HepG2 (cell line): ENCODE measurements around the gene MEIOB. TPM values are rescaled to one million over a fixed set of nuclear protein-coding genes. Genes with fewer than 3 reads are reported as not detected.

Source experiments
- BCL3 ChIP-seq: sonication (generic); formaldehyde crosslinking; IDR thresholded peaks from 2 replicates; pipeline ENCODE4 v1.5.1; 2020; ENCODE audit warnings: mild to moderate bottlenecking, missing genetic modification reagents, moderate library complexity
- DR1 ChIP-seq: sonication (generic); formaldehyde crosslinking; IDR thresholded peaks from 2 replicates; pipeline ENCODE4 v1.8.0; 2021; ENCODE audit warnings: mild to moderate bottlenecking, missing genetic modification reagents, inconsistent platforms
- IRX3 ChIP-seq: sonication (generic); formaldehyde crosslinking; IDR thresholded peaks from 2 replicates; pipeline ENCODE4 v1.8.1; 2023; ENCODE audit warnings: mild to moderate bottlenecking, low read depth, missing genetic modification reagents, borderline replicate concordance
- MED13 ChIP-seq: sonication (generic); formaldehyde crosslinking; IDR thresholded peaks from 2 replicates; pipeline ENCODE4 v1.5.0; 2020; ENCODE audit warnings: missing genetic modification reagents
- PHB2 ChIP-seq: fragments of 450-650 bp; IDR thresholded peaks from 2 replicates; pipeline ENCODE4 v1.6.1; 2018; ENCODE audit not compliant: partially characterized antibody
- RBM22 ChIP-seq: fragments of 200-400 bp; formaldehyde crosslinking; optimal IDR thresholded peaks from 2 replicates; pipeline ENCODE3; 2017; ENCODE audit warnings: mild to moderate bottlenecking, low read length, moderate library complexity
- SNAPC2 ChIP-seq: sonication (generic); formaldehyde crosslinking; IDR thresholded peaks from 2 replicates; pipeline ENCODE4 v1.8.1; 2022; ENCODE audit warnings: mild to moderate bottlenecking, missing genetic modification reagents
- SPEN ChIP-seq: sonication (generic); formaldehyde crosslinking; IDR thresholded peaks from 2 replicates; pipeline ENCODE4 v1.5.1; 2020; ENCODE audit warnings: low read depth, mild to moderate bottlenecking, missing genetic modification reagents
- ZBED4 ChIP-seq: sonication (generic); formaldehyde crosslinking; IDR thresholded peaks from 2 replicates; pipeline ENCODE4 v1.4.0; 2020; ENCODE audit warnings: missing genetic modification reagents, borderline replicate concordance
- ZBTB14 ChIP-seq: sonication (generic); formaldehyde crosslinking; IDR thresholded peaks from 2 replicates; pipeline ENCODE4 v1.4.0; 2020; ENCODE audit warnings: missing genetic modification reagents
- ZBTB7A ChIP-seq: sonication (generic); formaldehyde crosslinking; IDR thresholded peaks from 2 replicates; pipeline ENCODE4 v1.8.0; 2022; ENCODE audit warnings: mild to moderate bottlenecking, missing genetic modification reagents
- ZNF280D ChIP-seq: sonication (generic); formaldehyde crosslinking; IDR thresholded peaks from 2 replicates; pipeline ENCODE4 v1.5.1; 2020; ENCODE audit warnings: mild to moderate bottlenecking, missing genetic modification reagents
- ZNF296 ChIP-seq: sonication (generic); formaldehyde crosslinking; conservative IDR thresholded peaks from 2 replicates; pipeline ENCODE4 v1.5.0; 2020; ENCODE audit warnings: mild to moderate bottlenecking, missing genetic modification reagents
- ZNF317 ChIP-seq: sonication (generic); formaldehyde crosslinking; IDR thresholded peaks from 2 replicates; pipeline ENCODE4 v1.5.0; 2020; ENCODE audit warnings: mild to moderate bottlenecking, missing genetic modification reagents
- ZNF383 ChIP-seq: sonication (generic); formaldehyde crosslinking; IDR thresholded peaks from 2 replicates; pipeline ENCODE4 v1.4.0; 2020; ENCODE audit warnings: missing genetic modification reagents, mild to moderate bottlenecking, borderline replicate concordance
- ZNF574 ChIP-seq: sonication (generic); formaldehyde crosslinking; IDR thresholded peaks from 2 replicates; pipeline ENCODE4 v1.4.0; 2020; ENCODE audit warnings: missing genetic modification reagents
- ZNF746 ChIP-seq: sonication (generic); formaldehyde crosslinking; IDR thresholded peaks from 2 replicates; pipeline ENCODE4 v1.8.0; 2022; ENCODE audit warnings: mild to moderate bottlenecking, missing genetic modification reagents
- polyA plus RNA-seq, 8 experiments: library from polyadenylated mRNA; depleted of rRNA in 3 of 8; stranded (reverse) in 7 of 8; unstranded in 1 of 8; fragments of >200 nt; fragmentation: Illumina TruSeq in 4 of 8; extraction: Trizol in 4 of 8; gene quantifications; 2 replicates each; pipeline versions ENCODE4 v1.2.1 to v1.2.3, GENCODE V29; 2011 to 2016; ENCODE audit warnings: low read depth in 4 of 8, missing spikeins in 1 of 8, mixed read lengths in 1 of 8; ENCODE audit not compliant: insufficient read depth in 1 of 8
- total RNA-seq, 5 experiments: library from RNA; depleted of rRNA; stranded (reverse); fragments of >200 nt; fragmentation: Illumina TruSeq; extraction: Trizol; gene quantifications; 2 replicates each; pipeline ENCODE4 v1.2.3, GENCODE V29; 2016; ENCODE audit warnings: low read depth in 1 of 5

The MEIOB gene
- total and polyA plus RNA-seq, 2 of the 13 experiments (the other 11 are each of a cell fraction or from before 2014, with no cell fraction given), result 0.17 TPM; not detected in 1

GRCh38 chr16:1794221-1794871 lies 77.6 kb downstream of the MEIOB start (continued):
- TF ChIP-seq BCL3 (CRISPR knock-in tag) (no peak), ZNF296 (0 out of 2 replicates have a peak, but pooled peaks have one; percentile 29), IRX3 (no peak), PHB2 (no peak), DR1 (CRISPR knock-in tag) (peak; percentile 69), ZNF746 (CRISPR knock-in tag) (no peak), ZBTB14 (no peak), SNAPC2 (CRISPR knock-in tag) (no peak), RBM22 (no peak), ZNF317 (CRISPR knock-in tag) (0 out of 2 replicates have a peak, but pooled peaks have one; percentile 31), ZBTB7A (no peak), ZBED4 (CRISPR knock-in tag) (no peak), MED13 (CRISPR knock-in tag) (no peak), SPEN (CRISPR knock-in tag) (peak; percentile 65), ZNF280D (CRISPR knock-in tag) (peak; percentile 33; the same call in 1 of the 2 replicates), ZNF574 (CRISPR knock-in tag) (peak; percentile 12), ZNF383 (no peak)
